DOHH2 (cell line): ENCODE results near the gene TBCD.
"Not testable (repeated sequence)": the region's sequence is repeated elsewhere in the genome, so short reads cannot be mapped to it uniquely, and the experiment has no call there.

Source experiments
- H3F3A ChIP-seq: fragments of 200-600 bp; sonication (generic), shearing (Covaris generic); 2 replicates; pipeline ENCODE4 v1.6.0; 2016; ENCODE audit warnings: antibody characterized with exemption, mild to moderate bottlenecking; ENCODE audit not compliant: control insufficient read depth, insufficient read depth
- H3K27ac ChIP-seq: fragments of 200-600 bp; sonication (generic); 2 replicates; pipeline ENCODE4 v1.5.1; 2014; ENCODE audit warnings: low read depth, mild to moderate bottlenecking, low read length, moderate library complexity
- H3K27me3 ChIP-seq: fragments of 200-600 bp; sonication (generic); 2 replicates; pipeline ENCODE4 v1.6.1; 2014; ENCODE audit warnings: mild to moderate bottlenecking, low read length, mixed read lengths; ENCODE audit not compliant: control insufficient read depth
- H3K36me3 ChIP-seq: fragments of 200-600 bp; sonication (generic); 2 replicates; pipeline ENCODE4 v1.6.1; 2014; ENCODE audit warnings: mild to moderate bottlenecking, low read length, moderate library complexity, mixed read lengths; ENCODE audit not compliant: control insufficient read depth
- H3K4me1 ChIP-seq: fragments of 200-600 bp; sonication (generic); 2 replicates; pipeline ENCODE4 v1.6.1; 2014; ENCODE audit warnings: mild to moderate bottlenecking, low read length, mixed read lengths; ENCODE audit not compliant: control insufficient read depth
- H3K4me2 ChIP-seq: fragments of 200-600 bp; sonication (generic); 2 replicates; pipeline ENCODE4 v1.6.0; 2014; ENCODE audit warnings: mild to moderate bottlenecking, low read length, moderate library complexity
- H3K4me3 ChIP-seq: fragments of 200-600 bp; sonication (generic); 2 replicates; pipeline ENCODE4 v1.5.1; 2014; ENCODE audit warnings: mild to moderate bottlenecking, low read length, mixed read lengths
- H3K79me2 ChIP-seq: fragments of 200-600 bp; sonication (generic); 2 replicates; pipeline ENCODE4 v1.6.1; 2014; ENCODE audit warnings: mild to moderate bottlenecking, low read length, mixed read lengths; ENCODE audit not compliant: control insufficient read depth
- H3K9me2 ChIP-seq: fragments of 200-600 bp; sonication (generic); replicated peaks from 2 replicates; pipeline ENCODE4 v1.6.1; 2014; ENCODE audit warnings: mild to moderate bottlenecking, low read length, mixed read lengths; ENCODE audit not compliant: control insufficient read depth
- H3K9me3 ChIP-seq: fragments of 200-600 bp; sonication (generic); 2 replicates; pipeline ENCODE4 v1.6.1; 2014; ENCODE audit warnings: antibody characterized with exemption, low read length, mixed read lengths; ENCODE audit not compliant: control insufficient read depth, insufficient read depth
- H4K20me1 ChIP-seq: fragments of 200-600 bp; sonication (generic); 2 replicates; pipeline ENCODE4 v1.6.0; 2014; ENCODE audit warnings: low read depth, mild to moderate bottlenecking, antibody characterized with exemption, low read length, moderate library complexity; ENCODE audit not compliant: control insufficient read depth, insufficient read depth
- CTCF ChIP-seq: fragments of 200-600 bp; sonication (generic); IDR thresholded peaks from one replicate; pipeline ENCODE4 v1.5.1; 2014; ENCODE audit warnings: antibody characterized with exemption, mild to moderate bottlenecking, low read depth, low read length; ENCODE audit not compliant: poor library complexity, severe bottlenecking
- EZH2phosphoT487 ChIP-seq: fragments of 200-600 bp; sonication (generic); IDR thresholded peaks from 2 replicates; pipeline ENCODE4 v1.6.1; 2017; ENCODE audit warnings: borderline replicate concordance, mild to moderate bottlenecking, antibody characterized with exemption, low read length, moderate library complexity, mixed read lengths

Gene TBCD

DNA sequence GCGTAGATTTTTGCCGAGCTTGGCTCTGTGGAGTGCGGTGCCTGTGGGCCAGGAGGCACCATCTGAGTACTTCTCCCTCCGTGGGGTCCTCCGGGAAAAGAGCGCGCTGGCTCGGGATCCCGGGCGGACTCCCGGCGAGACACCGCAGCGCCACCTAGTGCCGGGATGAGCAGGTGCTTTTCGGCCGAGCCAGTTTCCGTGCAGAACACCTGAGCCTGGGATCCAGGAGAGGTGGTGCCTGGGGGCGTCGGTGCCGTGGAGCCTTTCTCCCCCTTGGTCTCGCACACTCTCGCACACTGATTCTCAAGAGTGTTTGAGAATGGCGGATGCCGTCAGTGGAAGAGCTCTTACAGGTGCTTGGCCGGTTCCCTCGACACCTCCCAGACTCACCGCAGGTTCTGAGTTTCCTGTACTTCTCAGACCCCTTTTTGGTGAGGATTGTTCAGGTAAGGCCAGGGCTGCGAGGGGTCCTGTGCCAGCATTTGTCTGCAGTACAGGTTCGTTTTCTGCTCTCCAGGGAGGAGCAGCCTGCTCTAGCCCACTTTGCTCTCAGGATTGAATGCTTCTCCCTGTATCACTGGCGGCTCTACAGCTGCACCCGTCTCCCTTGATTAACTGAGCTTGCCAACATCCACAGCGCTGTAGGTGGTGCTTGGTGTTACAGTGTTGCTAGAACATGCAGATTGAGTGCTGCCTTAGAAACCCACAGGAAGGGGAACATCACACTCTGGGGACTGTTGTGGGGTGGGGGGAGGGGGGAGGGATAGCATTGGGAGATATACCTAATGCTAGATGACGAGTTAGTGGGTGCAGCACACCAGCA, 23.3 kb downstream of the TBCD start:
- Histone ChIP-seq H3K4me3 (no peak overlapping the region), H3K36me3 (peaks cover 31% of the 10 kb centered on the region)

GRCh38 chr17:82776454-82776853, 24.6 kb downstream of the TBCD start:
- Histone ChIP-seq H3K27me3 (no peaks in the 10 kb centered on the region), H3K27ac (no peak overlapping the region), H3K9me3 (no peaks in the 10 kb centered on the region), H3F3A (peaks cover 4% of the 10 kb centered on the region; the same call in 1 of the 2 replicates), H3K4me2 (no peak overlapping the region), H3K79me2 (no peaks in the 10 kb centered on the region), H3K4me3 (no peak overlapping the region), H4K20me1 (no peaks in the 10 kb centered on the region), H3K4me1 (peaks cover 15% of the 10 kb centered on the region), H3K9me2 (no peaks in the 10 kb centered on the region), H3K36me3 (peaks cover 30% of the 10 kb centered on the region)
- TF ChIP-seq CTCF (no peak), EZH2phosphoT487 (no peak)

More for the DNA sequence above, 23.3 kb downstream of the TBCD start:
- Histone ChIP-seq H3K27me3 (no peaks in the 10 kb centered on the region), H3K4me1 (peaks cover 15% of the 10 kb centered on the region), H3K9me3 (no peaks in the 10 kb centered on the region), H3K9me2 (no peaks in the 10 kb centered on the region), H3K27ac (no peak overlapping the region), H3K79me2 (no peaks in the 10 kb centered on the region), H3F3A (peaks cover 4% of the 10 kb centered on the region; the same call in 1 of the 2 replicates), H4K20me1 (no peaks in the 10 kb centered on the region), H3K4me2 (no peak overlapping the region)
- TF ChIP-seq EZH2phosphoT487 (no peak), CTCF (peak; percentile 96)

DNA sequence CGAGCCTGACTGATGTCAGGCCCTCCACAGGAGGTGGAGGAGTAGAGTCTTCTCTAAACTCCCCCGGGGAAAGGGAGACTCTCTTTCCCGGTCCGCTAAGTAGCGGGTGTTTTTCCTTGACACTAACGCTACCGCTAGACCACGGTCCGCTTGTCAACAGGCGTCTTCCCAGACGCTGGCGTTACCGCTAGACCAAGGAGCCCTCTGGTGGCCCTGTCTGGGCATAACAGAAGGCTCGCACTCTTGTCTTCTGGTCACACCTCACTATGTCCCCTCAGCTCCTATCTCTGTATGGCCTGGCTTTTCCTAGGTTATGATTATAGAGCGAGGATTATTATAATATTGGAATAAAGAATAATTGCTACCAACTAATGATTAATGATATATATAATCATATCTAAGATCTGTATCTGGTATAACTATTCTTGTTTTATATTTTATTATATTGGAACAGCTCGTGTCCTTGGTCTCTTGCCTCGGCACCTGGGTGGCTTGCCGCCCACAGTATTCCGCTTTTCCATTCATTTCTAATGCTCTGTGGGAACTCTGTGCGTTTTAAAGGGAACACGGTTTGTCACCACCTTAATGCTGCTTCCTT, 26.0 kb downstream of the TBCD start:
- peak; percentile 11 for TF ChIP-seq CTCF
- not testable (repeated sequence) for H3K4me2 ChIP-seq

More for the DNA sequence above, 26.0 kb downstream of the TBCD start:
- not testable (repeated sequence) for H3K27me3 ChIP-seq, H4K20me1 ChIP-seq, H3K9me3 ChIP-seq, H3K79me2 ChIP-seq, H3K9me2 ChIP-seq, H3F3A ChIP-seq, H3K4me3 ChIP-seq, H3K27ac ChIP-seq
- Histone ChIP-seq H3K36me3 (peaks cover 30% of the 10 kb centered on the region), H3K4me1 (peaks cover 19% of the 10 kb centered on the region)
